Fibroblast of peridontal ligament (primary cell): Measurements from ENCODE around the gene MCOLN3.
A peak's percentile ranks its signal among the peaks of the same experiment; 100 is the strongest.
"Not testable (repeated sequence)": the region's sequence is repeated elsewhere in the genome, so short reads cannot be mapped to it uniquely, and the experiment has no call there.

Experiments used
- DNase-seq: peaks from one replicate; pipeline ENCODE4 v3.0.0-alpha.2; 2010; ENCODE audit errors: extremely low read depth

Gene MCOLN3

DNA sequence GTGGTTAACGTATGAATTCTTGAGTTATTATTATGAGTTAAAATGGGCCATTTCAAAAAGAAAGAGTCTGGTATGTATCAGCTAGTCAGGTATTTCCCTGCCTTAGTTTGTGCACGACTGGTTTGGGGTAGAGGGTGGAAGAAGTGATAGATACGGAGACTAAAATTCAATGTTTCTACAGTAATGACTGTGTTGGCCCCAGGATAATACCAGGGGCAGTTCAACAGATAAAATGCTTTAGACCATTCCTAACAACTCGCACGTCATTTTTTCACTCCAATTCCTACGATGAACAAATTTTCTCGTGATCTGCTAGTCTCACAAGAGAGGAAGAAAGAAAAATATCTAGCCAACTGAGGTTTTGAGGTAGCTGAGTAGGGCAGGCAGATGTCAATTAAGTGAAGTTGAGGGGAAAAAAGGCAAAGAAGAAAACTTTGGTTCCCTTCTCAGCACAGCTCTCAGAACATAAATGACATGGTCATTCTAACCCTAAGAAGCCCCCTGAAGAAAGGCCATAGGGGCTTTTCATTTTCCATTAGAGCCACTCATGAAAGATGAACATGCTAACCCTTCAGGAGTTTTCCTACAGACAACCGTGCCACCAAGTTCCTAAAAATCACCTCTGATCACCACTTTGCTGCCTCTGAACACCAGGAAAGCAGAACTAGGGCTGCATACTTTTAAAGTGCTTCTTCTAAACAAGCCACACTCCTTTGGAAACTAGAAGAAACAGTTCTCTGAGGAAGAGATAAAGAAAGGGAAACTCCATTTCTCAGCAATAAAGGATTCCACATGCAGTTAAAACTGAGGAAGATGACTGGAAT, 57.0 kb downstream of the MCOLN3 start:
- DNase-seq, result no peak

DNA sequence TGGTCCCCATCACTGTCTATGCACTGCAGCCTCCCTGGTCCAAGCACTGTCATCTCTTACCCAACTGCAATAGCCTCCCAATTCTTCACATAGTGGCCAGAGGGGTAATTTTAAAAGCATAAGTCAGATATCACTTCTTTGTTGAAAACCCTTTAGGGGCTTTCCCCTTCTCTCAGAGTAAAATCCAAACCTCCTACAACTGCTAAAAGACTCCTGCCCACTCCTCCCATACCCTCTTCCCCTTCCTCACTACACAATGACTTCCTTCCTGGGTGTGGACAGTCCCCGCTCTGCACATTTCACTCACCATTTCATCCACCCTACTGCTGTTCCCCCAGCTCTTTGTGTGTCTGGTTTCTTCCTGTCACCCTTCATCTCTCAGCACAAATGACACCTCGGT, 59.7 kb downstream of the MCOLN3 start:
- DNase-seq, result no peak

DNA sequence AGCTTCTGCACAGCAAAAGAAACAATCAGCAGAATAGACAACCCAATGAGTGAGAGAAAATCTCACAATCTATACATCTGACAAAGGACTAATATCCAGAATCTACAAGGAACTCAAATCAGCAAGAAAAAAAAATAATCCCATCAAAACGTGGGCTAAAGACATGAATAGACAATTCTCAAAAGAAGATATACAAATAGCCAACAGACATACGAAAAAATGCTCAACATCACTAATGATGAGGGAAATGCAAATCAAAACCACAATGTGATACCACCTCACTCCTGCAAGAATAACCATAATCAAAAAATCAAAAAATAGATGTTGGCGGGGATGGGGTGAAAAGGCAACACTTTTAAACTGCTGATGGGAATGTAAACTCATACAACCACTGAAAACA, 61.7 kb downstream of the MCOLN3 start:
- DNase-seq, result not testable (repeated sequence)

- DNase-seq, result no peak
Measured at GRCh38 chr1:84985365-84985764, 62.9 kb downstream of the MCOLN3 start.

DNA sequence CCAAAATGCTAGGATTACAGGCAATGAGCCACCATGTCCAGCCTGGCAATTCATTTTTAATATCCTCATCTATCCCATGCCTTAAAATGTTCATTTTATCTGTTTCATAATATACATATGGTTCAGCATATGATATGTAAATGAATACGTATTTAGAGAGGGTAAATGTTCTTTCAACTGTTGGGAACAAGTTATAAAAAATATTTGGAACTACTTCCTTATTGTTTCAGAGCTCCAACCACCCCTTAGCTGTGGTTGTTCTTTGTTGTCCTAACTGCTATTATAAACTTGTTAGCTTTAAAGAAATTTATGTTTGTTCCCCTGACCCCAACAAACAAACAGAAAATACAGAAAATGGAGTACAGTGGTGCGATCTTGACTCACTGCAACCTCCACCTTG, 65.9 kb downstream of the MCOLN3 start:
- no peak for DNase-seq

DNA sequence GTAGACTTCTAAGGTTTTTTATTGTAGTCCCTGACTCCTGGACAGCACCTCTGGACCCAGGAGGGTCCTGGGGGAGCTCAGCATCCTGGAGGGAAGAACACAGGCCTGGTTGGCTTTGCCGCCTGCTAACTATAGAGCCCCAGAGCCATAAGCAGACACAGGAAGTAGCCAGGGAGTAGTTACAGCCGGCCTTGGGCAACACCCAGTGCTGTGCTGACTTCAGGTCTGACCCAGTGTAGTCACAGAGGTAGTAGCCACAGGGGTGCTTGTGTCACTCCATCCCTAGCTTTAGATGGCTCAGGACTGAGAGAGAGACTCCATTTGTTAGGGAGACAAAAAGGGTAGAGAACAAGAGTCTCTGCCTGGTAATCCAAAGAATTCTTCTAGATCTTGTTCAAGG, 73.3 kb downstream of the MCOLN3 start:
- no peak for DNase-seq

GRCh38 chr1:84973498-84974334, 74.6 kb downstream of the MCOLN3 start:
- peak; percentile 35 for DNase-seq

GRCh38 chr1:84972377-84972987, 75.8 kb downstream of the MCOLN3 start:
- DNase-seq, result peak; percentile 37

DNA sequence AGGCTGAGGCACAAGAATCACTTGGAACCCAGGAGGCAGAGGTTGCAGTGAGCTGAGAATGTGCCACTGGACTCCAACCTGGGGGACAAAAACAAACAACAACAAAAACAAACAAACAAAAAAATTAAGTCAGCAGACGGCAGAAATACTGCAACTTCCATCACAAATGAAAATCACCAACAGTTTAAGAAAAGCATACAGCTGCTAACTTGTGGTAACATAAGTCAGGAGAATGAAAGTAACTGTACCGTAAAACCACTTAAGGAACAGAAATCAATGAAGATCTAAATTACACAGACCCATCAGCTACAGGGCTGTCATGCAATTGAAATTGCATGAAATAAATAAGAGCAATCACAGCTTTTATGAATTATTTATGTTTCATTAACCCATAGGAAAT, 76.3 kb downstream of the MCOLN3 start:
- no peak for DNase-seq

- DNase-seq, result no peak
Measured at GRCh38 chr1:84969489-84970250, 78.6 kb downstream of the MCOLN3 start.

- no peak for DNase-seq
Measured at GRCh38 chr1:84968865-84969264, 79.4 kb downstream of the MCOLN3 start.

GRCh38 chr1:84968101-84968500, 80.2 kb downstream of the MCOLN3 start:
- DNase-seq, result no peak
